B cell (primary cell): ENCODE data around the gene SEMA3F.

Source experiments
- CTCF ChIP-seq: fragments of 200-600 bp; IDR thresholded peaks from one replicate; pipeline ENCODE4 v1.8.0; 2022; ENCODE audit warnings: antibody characterized with exemption, mild to moderate bottlenecking
- EZH2 ChIP-seq: IDR thresholded peaks from 2 replicates; pipeline ENCODE4 v1.6.1; 2012; ENCODE audit warnings: borderline replicate concordance, low read depth, mild to moderate bottlenecking, moderate library complexity, low read length; ENCODE audit not compliant: insufficient read depth, poor library complexity, severe bottlenecking

DNA sequence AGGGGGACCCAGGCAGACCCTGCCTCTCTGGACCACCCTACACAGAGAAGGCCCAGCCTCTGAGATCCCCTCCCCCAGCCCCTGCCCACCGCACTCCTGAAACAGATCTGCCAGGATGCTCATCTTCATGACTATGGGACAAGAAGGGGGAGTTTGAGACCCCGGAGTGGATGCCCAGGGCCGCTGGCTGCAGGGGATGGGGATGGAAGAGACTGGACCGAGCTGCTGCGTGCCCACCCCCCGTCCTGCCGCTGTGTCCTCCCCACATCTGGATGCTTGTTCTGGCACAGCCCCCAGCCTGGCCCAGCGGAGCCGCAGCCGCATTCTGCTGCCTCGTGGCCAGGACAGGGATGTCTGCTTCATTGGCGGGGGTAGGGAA lies 30.3 kb upstream of the SEMA3F start:
- TF ChIP-seq CTCF (no peak), EZH2 (no peak)
